ENCODE data around the gene P2RX4.
"Not testable (repeated sequence)": the region's sequence is repeated elsewhere in the genome, so short reads cannot be mapped to it uniquely, and the experiment has no call there.

Gene P2RX4

DNA sequence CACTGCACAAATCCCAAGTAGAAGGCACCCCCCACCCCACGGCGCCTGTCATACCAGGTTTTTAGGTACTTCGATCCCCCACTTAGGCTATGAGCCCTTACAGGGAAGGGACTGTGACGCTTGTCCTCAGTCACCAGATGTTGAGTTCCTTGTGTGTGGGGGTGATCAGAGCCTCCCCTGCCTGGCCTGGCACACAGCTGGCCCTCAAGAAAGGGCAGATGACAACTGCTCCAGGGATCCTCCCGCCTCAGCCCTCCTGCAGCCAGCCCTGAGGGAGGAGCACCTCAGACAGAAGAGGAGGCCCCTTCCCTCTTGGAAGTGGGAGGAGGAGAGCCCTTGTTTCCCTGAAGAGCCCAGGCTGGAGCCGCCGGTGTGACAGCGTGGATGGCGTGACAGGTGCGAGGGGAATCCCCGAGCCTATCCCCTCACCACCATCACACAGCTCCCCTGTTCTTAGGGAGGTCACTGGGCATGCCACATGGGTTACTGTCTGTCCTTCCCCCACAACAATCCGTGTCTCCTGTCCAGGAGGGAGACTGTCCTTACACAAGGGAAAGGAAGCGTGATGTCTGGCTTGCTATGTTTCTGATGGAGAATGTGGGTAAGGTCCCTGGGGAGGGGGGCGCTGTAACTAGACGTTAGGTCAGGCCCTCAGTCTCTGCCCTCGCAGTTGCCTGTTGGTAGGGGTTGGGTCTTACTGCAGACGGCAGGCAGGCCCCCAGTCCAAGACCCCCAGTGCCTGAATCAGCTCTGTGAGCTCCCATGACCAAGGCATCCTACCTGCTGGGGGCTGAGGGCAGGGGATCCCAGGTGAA is 31.4 kb downstream of the P2RX4 start:
- no peak for DNase-seq (ENCODE audit: low read depth in 2 of 2)

DNA sequence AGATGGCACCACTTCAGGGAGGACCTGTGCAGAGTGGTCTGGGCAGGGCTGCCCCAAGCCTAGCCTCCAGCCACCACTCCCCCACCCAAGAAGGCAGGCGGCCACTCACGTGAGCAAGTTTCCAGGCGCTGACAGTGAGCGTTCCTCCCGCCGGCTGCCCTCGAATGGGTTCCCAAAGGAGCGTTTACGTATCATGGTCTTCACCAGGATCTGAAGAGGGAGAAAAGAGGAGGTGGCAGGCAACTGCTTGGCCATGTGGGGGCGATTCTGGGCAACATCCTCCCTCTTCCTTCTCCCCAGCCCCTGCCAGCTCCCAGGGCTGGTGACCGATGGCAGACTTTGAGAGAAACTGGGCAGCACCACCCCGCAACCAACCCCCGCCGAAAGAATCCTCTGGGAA is 35.1 kb downstream of the P2RX4 start:
- no peak for DNase-seq (ENCODE audit: low read depth in 2 of 2)

DNA sequence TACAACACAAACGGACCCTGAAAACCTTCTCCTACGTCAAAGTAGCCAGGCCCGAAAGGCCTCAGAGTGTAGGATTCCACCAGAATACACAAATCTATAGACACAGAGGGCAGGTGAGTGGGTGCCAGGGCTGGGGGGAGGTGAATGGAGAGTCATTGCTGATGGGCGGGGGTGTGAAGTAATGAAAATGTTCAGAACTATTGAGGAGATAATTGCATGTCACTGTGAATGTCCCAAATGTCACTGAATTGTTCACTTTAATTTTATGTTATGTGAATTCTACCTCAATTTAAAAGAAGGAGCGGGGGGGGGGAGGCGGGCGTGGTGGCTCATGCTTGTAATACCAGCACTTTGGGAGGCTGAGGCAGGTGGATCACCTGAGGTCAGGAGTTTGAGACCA is 36.0 kb downstream of the P2RX4 start:
- no peak for DNase-seq (ENCODE audit: low read depth in 2 of 2)

DNA sequence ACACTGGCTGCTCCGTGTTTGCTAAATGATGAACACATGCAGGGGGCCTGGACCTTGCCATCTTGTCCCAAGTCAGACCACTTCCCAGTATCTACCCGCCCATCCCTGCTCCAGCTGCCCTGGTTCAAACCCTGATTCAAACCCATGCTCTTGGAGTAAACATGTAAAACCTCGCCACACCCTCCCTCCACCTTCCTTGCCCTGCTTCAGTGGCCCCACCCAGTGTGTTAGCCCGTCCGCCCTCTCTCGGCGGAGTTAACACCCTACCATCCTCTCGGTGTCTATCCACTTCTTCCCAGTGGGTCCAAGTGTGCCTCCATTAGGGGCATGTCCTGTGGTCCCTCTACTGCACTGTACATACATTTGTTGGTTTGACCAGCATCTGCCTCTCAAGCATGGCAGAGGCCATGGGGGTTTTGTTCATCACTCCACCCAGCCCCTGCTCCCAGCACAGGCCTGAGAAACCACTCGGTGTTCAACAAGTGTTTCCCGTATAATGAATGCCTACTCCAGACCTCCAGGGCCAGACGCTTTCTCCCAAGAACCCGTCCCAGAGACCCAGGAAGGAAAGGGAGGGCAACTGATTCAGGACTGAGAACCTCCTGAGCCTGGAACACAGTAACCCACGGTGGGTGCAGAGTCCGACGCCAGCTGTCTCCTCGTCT is 37.1 kb downstream of the P2RX4 start:
- no peak for DNase-seq (ENCODE audit: low read depth in 2 of 2)

DNA sequence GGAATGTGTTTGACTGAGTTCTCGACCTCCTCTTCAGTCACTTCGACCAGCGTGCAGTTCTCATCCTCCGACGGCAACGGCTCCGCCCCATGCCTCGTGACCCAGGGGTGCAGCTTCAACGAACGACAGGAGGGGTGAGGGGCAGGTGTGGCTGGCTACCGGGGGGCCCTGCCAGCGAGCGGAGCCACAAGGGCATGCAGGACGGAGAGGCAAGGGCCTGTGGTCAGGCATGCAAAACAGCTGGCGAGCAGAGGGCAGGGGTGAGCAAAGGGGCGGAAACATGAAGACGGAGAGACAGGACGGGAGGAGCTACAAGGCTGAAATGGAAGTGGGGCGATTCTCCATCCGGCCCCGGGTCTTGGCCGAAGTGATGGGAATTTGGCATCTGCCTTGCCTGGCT is 38.7 kb downstream of the P2RX4 start:
- DNase-seq (ENCODE audit: low read depth in 2 of 2) = no peak

DNA sequence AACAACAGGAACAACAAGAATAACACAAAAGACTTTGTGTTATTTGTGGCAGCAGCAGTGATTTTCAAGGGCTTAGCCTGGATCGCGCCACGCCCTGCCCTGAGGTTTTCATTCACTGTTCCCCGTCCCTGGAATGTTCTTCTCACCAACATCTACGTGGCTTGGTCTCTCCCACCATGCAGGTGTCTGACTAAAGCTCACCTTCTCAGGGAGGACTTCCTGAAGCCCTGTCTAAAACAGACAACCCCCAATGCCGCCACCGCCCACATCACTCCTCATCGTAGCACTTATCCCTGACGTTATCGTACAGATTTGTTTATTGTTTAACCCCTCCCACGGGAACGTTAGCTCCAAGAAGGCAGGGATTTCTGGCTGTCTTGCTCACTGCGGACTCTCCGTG is 40.4 kb downstream of the P2RX4 start:
- DNase-seq (ENCODE audit: low read depth in 2 of 2) = no peak

DNA sequence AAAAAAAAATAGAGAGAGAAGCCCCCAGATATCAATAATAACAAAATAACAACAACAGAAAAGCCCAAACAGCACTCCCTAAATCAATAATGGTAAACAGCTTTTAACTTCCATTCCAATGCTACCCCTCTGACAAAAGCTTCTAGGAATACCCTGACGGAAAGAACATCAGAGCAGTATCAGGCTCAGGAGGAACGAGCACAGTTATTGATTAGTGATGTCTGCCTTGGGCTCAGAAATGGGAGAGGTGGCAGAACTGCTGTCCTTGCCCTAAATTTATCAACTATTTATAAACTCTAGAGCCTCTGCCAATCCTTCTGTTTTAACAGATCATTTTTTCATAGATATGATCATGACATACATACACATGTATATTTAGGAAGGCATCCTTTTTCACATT is 41.9 kb downstream of the P2RX4 start:
- no peak for DNase-seq (ENCODE audit: low read depth in 2 of 2)

DNA sequence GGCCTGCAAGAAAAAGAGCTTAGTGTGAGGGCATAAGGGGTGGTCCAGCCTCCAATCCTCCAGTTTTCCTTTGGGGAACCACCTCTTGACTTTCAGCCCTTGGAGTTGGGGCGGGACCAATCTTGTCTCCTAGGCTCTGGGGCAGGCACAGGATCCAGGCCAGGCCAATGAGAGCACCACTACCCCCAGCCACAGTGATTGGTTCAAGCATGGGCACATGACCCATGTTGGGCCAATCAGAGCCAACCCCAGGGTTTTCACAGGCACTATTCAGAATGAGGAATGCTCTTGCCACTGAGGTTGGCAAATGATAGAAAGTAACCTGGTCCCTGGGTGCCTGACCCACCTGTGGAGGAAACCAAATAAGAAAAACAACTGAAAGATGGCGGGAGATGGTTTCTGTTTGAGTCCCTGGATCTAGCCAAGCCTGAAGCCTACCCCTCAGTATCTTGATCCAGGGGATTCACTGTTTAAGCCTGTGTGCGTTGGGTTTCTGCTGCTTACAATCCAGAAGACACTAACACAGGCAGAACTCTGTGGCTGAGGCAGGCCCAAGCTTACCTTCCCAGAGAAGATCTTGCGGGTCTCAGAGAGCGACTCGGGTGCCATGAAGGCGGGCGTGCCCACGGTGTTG is 42.9 kb downstream of the P2RX4 start:
- DNase-seq (ENCODE audit: low read depth in 2 of 2) = no peak

DNA sequence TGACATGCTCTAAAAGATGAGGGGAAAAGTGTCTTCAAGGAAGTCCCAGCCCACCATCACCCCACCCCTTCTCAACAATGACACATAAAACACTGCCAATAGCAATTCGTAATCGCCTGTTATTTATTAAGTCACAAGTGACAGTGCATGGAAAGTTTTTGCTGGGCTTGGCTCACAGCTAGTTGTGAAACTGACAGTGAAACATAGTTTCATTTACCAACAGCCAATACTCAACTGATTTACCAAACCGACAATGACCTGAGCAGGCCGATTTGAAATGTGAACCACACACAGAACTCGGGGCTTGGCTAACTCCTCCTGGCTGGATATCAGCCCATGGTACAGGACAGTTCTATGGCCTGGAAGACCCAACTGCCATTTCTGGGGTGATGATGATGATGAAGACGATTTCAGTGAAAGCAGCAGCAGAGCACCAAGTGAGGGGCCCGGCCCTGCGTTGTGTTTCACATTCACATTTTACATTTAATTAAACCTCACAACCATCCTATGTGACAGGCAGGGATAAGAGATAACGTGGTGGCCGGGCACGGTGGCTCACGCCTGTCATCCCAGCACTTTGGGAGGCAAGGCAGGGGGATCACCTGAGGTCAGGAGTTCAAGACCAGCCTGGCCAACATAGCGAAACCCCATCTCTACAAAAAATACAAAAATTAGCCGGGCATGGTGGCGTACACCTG is 43.9 kb downstream of the P2RX4 start:
- no peak for DNase-seq (ENCODE audit: low read depth in 2 of 2)

DNA sequence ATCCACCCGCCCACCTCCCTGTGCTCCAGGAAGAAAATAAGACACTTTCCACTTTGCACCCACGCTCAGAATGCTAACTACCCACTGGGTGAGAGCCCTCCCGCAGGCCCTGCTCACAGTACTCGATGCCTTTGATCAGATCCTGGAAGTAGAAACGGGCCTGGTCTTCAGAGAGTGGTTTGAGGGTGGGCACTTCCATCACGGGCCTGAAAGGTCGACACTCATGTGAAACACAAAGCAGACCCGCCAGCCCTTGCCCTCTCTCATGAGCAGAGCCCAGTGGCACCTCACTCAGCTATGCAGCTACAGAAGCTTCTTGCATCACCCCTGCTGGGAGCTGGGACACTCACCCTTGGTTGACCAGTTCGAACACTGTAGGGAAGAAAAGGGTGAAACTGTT is 45.5 kb downstream of the P2RX4 start:
- DNase-seq (ENCODE audit: low read depth in 2 of 2) = no peak

DNA sequence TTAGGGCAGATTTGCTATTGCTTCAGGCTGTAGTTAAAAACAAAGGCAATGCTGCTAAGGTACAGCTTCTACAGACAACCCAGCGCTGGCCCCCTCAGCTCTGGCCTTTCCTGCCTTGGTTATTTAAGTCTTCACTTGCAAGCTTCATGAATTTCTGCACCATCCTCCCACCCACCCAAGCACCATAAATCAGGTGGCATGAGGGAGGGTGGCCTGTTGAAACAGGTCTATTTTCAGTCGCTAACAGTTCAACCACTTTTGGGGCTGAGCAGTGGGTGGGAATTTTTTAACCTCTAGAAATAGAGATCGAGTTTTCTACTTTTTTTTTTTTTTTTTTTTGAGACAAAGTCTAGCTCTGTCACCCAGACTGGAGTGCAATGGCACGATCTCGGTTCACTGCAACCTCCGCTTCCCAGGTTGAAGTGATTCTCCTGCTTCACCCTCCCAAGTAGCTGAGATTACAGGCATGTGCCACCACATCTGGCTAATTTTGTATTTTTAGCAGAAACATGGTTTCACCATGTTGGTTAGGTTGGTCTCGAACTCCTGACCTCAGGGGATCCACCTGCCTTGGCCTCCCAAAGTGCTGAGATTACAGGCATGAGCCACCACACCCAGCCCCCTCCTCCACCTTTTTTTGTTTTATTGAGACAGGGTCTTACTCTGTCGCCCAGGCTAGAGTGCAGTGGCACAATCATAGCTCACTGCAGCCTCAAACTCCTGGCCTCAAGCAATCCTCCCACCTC is 47.9 kb downstream of the P2RX4 start:
- not testable (repeated sequence) for DNase-seq (ENCODE audit: low read depth in 2 of 2)

DNA sequence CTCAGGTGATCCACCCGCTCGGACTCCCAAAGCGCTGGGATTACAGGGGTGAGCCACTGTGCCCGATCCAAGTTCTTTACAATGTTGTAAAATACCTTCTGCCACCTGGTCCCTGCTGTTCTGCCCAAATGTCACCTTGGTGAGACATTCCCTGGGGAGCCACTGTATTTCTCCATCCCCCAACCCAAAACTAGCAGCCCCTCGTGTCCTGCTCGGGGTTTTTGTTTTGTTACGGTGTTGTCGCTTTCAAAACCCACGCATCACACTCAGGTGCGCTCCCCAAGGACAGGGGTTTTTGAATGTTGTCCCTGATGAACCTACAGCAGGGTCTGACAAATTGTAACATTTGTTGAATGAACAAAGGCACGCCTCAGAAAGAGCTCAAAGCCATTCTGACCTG is 49.1 kb downstream of the P2RX4 start:
- DNase-seq (ENCODE audit: low read depth in 2 of 2) = no peak

DNA sequence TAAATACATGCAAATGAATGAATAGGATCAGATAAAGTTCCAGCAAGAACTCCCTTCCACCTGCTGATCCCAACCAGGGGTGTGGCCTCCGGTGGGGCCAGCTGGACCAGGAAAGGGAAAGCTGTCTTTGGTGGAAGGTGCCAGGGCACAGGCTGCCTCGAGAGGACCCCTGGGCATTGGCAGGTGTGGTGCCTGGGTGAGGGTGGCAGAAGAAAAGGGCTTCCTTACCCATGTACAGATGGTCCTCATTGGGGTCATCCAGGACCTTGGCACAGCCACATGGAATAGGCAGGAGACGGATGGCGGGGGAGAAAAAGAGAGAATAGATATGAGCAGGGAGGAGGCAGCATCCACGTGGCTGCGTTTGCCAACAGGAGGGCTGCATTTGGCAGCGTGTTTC is 50.2 kb downstream of the P2RX4 start:
- no peak for DNase-seq (ENCODE audit: low read depth in 2 of 2)

DNA sequence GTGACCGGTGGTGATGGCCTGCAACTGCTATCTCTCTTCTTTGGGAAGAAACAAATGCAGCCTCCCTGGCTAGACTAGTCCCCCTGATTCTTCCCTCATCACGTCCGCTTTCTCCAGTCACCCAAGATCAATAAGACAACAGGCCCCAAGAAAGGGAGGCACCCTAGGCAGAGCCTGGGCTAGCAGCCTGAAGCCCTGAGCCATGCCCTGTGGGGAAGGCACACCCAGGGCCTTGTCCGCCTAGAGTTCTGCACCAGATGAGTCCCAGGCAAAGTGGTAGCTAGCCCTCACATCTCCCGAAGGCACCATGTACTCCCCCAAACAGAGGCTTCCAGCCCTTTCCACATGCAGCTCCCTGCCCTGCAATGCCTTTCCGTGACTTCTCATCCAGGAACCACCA is 51.5 kb downstream of the P2RX4 start:
- DNase-seq (ENCODE audit: low read depth in 2 of 2) = no peak

DNA sequence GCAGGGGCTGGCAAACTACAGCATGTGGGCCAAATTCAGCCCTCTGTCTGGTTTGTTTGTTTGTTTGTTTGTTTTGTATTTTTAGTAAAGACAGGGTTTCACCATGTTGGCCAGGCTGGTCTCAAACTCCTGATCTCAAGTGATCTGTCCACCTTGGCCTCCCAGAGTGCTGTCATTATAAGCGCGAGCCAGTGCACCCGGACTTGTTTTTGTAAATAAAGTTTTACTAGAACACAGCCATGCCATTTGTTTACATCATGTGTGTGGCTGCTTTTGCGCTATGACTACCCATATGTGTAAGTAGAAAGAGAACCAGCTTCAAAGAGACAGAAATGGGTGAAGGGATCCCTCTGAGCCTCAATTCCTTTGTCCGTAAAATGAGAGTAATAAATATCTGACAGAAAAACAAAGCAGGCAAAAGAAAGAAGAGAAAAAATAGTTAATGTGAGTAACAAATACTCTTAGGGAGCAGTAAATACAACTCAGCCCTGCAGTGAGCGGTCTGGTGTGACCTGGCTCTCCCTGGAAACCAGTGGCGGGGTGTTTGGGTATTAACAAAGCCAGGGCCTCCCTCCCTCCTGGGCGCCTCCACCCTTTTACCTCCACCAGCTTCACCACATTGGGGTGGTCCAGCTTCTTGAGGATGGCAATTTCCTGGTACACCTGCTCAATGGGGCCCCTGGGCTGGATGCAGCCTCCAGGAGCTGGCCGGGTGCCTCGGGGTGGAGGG is 53.4 kb downstream of the P2RX4 start:
- DNase-seq (ENCODE audit: low read depth in 2 of 2) = no peak

DNA sequence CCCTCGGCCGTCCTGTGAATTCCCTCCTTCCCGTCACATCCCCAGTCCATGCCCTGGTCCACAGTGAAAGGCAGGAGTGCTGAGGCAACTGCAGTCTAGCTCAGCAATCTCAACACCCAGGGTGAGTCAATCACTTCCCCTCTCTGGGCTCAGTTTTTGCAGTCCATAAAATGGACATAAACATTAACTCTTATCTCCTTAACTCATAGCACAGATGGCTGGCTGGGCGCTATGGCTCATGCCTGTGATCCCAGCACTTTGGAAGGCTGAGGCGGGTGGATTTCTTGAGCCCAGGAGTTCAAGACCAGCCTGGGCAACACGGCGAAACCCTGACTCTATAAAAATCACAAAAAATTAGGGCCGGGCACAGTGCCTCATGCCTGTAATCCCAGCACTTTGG is 54.2 kb downstream of the P2RX4 start:
- DNase-seq (ENCODE audit: low read depth in 2 of 2) = no peak

DNA sequence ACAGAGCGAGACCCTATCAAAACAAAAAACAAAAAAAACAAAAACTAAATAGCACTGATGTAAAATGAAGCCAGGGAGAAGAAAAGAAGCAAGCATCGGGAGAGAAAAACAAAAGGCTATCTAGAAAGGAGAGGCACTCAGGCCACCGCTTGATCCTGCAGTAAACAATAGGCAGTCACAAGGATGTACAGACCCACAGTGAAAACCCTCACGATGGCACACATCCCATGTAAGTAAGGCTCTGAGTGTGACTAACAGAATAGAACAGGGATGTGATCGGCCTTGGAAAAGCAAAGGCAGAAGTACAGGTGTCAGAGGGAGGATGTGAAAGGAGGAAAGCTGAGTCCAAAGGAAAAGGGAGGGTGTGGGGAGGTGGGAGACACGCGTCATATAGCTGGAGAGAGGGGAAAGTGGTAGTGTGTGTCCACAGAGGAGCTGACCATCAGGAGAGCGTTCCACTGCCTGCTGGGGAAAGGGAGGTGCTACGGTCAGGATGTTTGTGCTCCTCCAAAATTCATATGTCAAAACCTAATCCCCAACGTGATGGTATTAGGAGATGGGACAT is 55.1 kb downstream of the P2RX4 start:
- no peak for DNase-seq (ENCODE audit: low read depth in 2 of 2)

DNA sequence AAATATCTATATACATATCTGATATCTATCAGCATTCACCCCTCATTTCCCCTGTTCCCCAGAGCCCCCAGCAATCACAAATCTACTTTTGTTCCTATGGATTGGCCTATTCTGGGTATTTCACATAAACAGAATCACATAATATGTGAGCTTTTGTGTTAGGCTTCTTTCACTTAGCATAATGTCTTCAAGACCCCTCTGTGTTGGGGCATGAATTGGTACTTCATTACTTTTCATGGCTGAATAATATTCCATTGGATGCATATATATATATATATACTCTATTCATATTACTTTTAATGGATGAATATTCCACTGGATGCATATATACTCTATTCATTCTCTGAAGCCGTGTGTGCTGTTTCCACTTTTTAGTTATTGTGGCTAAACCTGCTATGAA is 57.9 kb downstream of the P2RX4 start:
- no peak for DNase-seq (ENCODE audit: low read depth in 2 of 2)

DNA sequence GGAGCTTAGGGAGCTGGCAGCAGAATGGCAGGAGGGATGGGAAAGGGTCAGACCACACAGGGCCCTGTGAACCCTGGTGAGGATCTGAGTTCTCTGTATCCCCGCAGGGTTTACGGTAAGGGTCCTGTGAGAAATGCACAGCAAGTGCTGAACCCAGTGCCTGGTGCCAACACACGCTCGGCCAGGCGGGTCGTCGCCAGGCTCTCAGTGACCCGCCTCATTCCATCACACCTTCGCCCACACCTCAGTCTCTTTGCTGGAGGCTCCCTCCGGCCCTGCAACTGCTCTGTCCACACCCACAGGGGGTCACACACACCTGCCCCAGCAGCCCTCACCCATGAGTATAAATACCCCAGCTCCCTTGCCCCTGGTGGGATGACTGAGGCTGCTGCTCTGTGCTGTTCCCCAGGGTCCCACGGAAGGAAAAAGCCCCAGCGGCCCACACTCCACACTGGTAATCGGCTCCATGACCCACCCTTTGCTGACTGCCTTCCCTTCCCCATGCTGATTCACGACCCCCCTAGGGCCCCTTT is 63.5 kb downstream of the P2RX4 start:
- DNase-seq (ENCODE audit: low read depth in 2 of 2) = no peak

DNA sequence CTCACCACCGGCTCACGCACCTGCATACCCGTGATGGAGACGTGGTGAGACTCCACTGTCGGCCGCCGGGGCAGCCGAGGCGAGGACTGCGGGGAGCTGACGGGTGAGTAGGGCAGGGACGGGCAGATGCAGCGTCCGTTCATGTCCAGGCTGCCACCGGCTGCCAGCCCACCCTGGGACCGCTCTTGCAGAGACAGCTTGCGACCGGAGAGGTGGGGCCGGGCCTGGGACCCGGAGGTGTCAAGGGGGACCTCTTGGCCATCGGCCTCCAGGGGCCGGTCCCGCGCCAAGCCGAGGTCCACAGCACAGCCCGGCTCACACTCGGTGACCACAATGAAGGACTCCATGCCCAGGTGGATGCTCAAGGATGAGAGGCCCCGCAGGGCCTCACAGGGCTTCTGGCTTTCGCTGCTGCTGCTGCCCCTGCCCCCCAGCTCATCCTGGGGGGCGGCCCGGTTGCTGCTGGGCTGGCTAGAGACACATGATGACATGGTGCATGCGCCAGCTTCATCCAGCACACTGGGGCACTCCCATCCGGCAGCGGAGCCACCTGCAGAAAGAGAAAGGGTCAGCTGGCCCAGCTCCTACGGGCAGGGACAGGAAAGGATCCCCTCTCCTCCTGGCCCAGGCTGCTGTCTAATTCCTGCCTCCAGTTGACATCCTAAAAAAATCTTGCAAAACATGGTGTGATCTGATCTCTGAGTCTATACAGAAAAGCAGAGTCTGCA is 64.3 kb downstream of the P2RX4 start:
- DNase-seq (ENCODE audit: low read depth in 2 of 2) = no peak
